NCI-H128 (cell line): Measurements from ENCODE around the gene ANAPC1.
"Not testable (repeated sequence)": the region's sequence is repeated elsewhere in the genome, so short reads cannot be mapped to it uniquely, and the experiment has no call there.

Experiments used
- DNase-seq: peaks from one replicate; lab custom pipeline; 2025; ENCODE audit not compliant: unreplicated experiment; lab: John Stamatoyannopoulos, UW

ANAPC1 gene

GRCh38 chr2:111904726-111905474, 20.9 kb upstream of the ANAPC1 start:
- DNase-seq: no peak

- DNase-seq: no peak
These were observed 20.0 kb upstream of the ANAPC1 start for GRCh38 chr2:111903930-111904439.

- DNase-seq: no peak
These were observed 19.5 kb upstream of the ANAPC1 start for GRCh38 chr2:111903516-111903915.

GRCh38 chr2:111900859-111901258, 16.9 kb upstream of the ANAPC1 start:
- no peak for DNase-seq

GRCh38 chr2:111898703-111899514, 14.9 kb upstream of the ANAPC1 start:
- DNase-seq: no peak

GRCh38 chr2:111897924-111898702, 14.1 kb upstream of the ANAPC1 start, which contains the start of gene MERTK:
MERTK (plus strand) TSS chr2:111898607; CDS start chr2:111898736, 129 bp downstream.
- DNase-seq: peak; percentile 27

GRCh38 chr2:111897630-111897923, 13.6 kb upstream of the ANAPC1 start:
- DNase-seq: no peak

GRCh38 chr2:111896576-111896975, 12.6 kb upstream of the ANAPC1 start:
- DNase-seq: peak; percentile 3

- no peak for DNase-seq
These were observed 12.0 kb upstream of the ANAPC1 start for GRCh38 chr2:111896024-111896423.

- no peak for DNase-seq
These were observed 585 bp upstream of the ANAPC1 start for GRCh38 chr2:111884592-111884964.

- DNase-seq: not testable (repeated sequence)
These were observed 11.2 kb downstream of the ANAPC1 start for GRCh38 chr2:111872806-111873205.

- DNase-seq: not testable (repeated sequence)
These were observed 18.9 kb downstream of the ANAPC1 start for GRCh38 chr2:111865124-111865523.

GRCh38 chr2:111860005-111860404, 24.0 kb downstream of the ANAPC1 start:
- DNase-seq: not testable (repeated sequence)

- not testable (repeated sequence) for DNase-seq
These were observed 31.4 kb downstream of the ANAPC1 start for GRCh38 chr2:111852544-111852943.

GRCh38 chr2:111850646-111851045, 33.3 kb downstream of the ANAPC1 start:
- DNase-seq: not testable (repeated sequence)

GRCh38 chr2:111839625-111840282, 44.2 kb downstream of the ANAPC1 start:
- DNase-seq: not testable (repeated sequence)

- DNase-seq: not testable (repeated sequence)
These were observed 45.0 kb downstream of the ANAPC1 start for GRCh38 chr2:111838992-111839391.

- DNase-seq: not testable (repeated sequence)
These were observed 49.8 kb downstream of the ANAPC1 start for GRCh38 chr2:111834221-111834620.

GRCh38 chr2:111830479-111830878, 53.5 kb downstream of the ANAPC1 start:
- DNase-seq: not testable (repeated sequence)

GRCh38 chr2:111828217-111828766, 55.7 kb downstream of the ANAPC1 start:
- DNase-seq: not testable (repeated sequence)
